ENCODE measurements around the gene TUBG2. TPM values are rescaled to one million over a fixed set of nuclear protein-coding genes. Genes with fewer than 3 reads are reported as not detected.

Gene TUBG2
- total RNA-seq, 1 experiment from 2014 or later, result 26.1 TPM

DNA sequence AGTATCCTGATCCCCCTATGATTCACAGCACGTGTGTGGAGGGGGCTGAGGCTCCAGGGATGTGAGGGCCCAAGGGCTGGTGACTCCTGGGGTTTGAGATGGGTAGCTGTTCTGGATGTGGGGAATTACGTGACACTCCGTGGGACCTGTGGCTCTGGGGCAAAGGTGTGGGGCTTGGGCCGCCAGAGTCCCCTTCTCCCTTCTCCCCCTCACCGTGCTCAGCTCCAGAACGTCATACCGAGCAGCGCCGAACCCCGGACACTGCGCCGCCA is 10.6 kb downstream of the TUBG2 start:
- no peak for DNase-seq
- intact Hi-C loops (cut with micrococcal nuclease; ENCODE audit: unreplicated experiment), result no loop called here
- TF ChIP-seq, protein P1, sequence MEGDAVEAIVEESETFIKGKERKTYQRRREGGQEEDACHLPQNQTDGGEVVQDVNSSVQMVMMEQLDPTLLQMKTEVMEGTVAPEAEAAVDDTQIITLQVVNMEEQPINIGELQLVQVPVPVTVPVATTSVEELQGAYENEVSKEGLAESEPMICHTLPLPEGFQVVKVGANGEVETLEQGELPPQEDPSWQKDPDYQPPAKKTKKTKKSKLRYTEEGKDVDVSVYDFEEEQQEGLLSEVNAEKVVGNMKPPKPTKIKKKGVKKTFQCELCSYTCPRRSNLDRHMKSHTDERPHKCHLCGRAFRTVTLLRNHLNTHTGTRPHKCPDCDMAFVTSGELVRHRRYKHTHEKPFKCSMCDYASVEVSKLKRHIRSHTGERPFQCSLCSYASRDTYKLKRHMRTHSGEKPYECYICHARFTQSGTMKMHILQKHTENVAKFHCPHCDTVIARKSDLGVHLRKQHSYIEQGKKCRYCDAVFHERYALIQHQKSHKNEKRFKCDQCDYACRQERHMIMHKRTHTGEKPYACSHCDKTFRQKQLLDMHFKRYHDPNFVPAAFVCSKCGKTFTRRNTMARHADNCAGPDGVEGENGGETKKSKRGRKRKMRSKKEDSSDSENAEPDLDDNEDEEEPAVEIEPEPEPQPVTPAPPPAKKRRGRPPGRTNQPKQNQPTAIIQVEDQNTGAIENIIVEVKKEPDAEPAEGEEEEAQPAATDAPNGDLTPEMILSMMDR (IDR thresholded peaks at IDR 0.05; ENCODE audit: unreplicated experiment), result no peak
- no peaks in the 10 kb centered on the region for H3K27me3 Mint-ChIP-seq (ENCODE audit: unreplicated experiment)
- H3K4me1 Mint-ChIP-seq (ENCODE audit: low read depth, unreplicated experiment), result peaks cover 30% of the 10 kb centered on the region
- BruUV-seq (replicated peaks), result no TSS peak
- H3K9me3 Mint-ChIP-seq (ENCODE audit: low read depth, unreplicated experiment), result no peaks in the 10 kb centered on the region
- CTCF ChIA-PET, result interaction anchor here (0.5 to 1.3 kb wide), 3 partner anchors 11 to 143 kb away, joined by 3 to 4 read pairs (median 3); partner anchors contain the start of gene TUBG2
- H3K27ac Mint-ChIP-seq (ENCODE audit: unreplicated experiment), result peak overlapping the region; percentile 43
- peaks cover 74% of the 10 kb centered on the region for H3K36me3 Mint-ChIP-seq (ENCODE audit: insufficient read depth, unreplicated experiment)
- no peak overlapping the region for H3K4me3 Mint-ChIP-seq (ENCODE audit: low read depth, unreplicated experiment)

DNA sequence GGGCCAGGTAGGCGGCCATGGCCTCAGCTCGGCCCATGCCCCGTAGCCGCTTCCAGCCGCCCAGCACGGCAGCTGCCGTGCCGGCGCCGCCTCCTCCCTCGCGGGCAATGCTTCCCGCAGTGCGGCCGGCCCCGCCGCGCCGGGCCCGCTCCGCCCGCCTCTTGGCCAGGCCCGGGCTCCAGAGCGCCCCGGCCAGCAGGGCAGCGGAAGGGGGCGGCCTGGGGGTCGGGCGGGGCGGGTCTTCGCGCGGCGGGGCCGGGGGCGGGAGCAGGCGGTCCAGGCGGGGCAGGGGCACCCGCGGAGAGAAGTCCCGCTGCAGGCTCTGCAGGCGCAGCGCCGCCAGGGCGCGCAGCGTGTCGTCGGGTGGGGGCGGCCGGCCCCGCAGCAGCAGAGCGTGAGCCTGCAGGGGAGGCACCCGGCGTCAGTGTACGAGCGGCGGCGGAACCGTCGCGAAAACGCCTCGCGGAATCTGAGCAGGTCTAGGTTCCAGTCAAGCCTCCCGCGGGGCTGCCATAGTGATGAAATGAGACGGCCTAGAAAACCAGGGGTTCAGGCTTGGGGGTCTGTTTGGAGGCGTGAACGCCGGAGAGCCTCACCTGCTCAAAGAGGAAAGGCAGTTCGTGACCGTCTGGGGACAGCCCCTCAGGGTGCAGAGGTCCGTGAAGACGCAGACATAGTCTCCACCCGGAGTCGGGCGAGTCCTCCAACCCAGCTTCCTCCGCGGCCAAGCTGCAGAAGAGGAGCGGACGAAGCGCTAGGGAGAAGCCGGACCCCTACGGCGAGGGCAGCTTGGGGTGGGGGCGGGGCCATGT is 11.1 kb downstream of the TUBG2 start:
- intact Hi-C loops (cut with micrococcal nuclease; ENCODE audit: unreplicated experiment), result loop anchor here (10.0 kb wide), 1 partner anchor 95 kb away; the partner anchor contains the start of gene RAMP2
- DNase-seq, result no peak
- Mint-ChIP-seq H3K9me3 (ENCODE audit: low read depth, unreplicated experiment) (no peaks in the 10 kb centered on the region), H3K27ac (ENCODE audit: unreplicated experiment) (no peak overlapping the region), H3K4me1 (ENCODE audit: low read depth, unreplicated experiment) (peaks cover 34% of the 10 kb centered on the region), H3K27me3 (ENCODE audit: unreplicated experiment) (no peaks in the 10 kb centered on the region), H3K4me3 (ENCODE audit: low read depth, unreplicated experiment) (no peak overlapping the region), H3K36me3 (ENCODE audit: insufficient read depth, unreplicated experiment) (peaks cover 80% of the 10 kb centered on the region)
- CTCF ChIA-PET, result interaction anchor here (1.0 to 1.3 kb wide), 3 partner anchors 11 to 51 kb away, joined by 3 read pairs; partner anchors contain the start of gene TUBG2
- no TSS peak for BruUV-seq (replicated peaks)
- TF ChIP-seq, protein P1 (IDR thresholded peaks at IDR 0.05; ENCODE audit: unreplicated experiment), result no peak

DNA sequence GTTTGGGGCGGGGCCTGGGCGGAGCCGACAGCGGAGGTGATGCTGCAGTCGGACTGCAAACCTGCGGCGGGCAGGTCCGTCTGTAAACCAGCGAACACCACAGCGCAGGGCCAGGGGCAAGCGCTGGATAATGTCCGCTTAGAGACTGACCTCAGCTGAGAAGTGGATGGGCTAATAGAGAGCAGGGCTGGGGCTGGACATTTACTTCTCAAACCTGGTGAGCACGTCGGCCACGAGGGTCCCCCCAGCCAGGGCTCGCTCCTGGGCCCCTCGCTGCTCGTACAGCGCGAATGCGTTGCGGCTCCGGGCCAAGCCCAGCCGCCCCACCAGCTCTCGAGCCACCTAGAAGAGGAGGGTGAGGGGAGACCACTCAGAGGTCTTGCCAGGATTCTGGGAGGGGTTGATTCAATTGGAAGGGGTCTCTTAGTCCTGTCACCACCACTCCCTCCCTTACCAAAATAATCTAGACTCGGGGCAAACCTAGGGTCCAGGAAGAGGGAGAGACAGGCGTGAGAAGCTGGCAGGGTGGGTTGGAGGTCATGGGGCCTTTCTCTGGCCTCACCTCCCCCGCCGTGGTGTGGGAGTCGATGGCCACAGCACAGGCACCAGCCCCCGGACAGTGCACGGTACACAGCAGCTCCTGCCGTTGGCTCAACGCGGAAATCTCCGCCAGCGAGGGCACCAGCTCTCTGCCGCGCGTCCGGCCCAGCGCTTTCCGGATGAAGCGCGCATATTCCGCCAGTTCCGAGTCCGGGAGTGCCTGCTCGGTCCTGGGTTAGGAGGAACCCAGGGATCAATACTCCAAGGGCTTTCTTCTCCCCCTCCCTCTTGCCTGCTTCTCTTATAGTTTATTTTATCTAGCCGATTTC is 11.9 kb downstream of the TUBG2 start:
- H3K4me1 Mint-ChIP-seq (ENCODE audit: low read depth, unreplicated experiment), result peaks cover 34% of the 10 kb centered on the region
- no TSS peak for BruUV-seq (replicated peaks)
- no peak overlapping the region for H3K27ac Mint-ChIP-seq (ENCODE audit: unreplicated experiment)
- CTCF ChIA-PET, result interaction anchor here (1.2 to 1.7 kb wide), 2 partner anchors 12 to 52 kb away, joined by 3 to 4 read pairs; partner anchors contain the start of gene TUBG2
- no peaks in the 10 kb centered on the region for H3K27me3 Mint-ChIP-seq (ENCODE audit: unreplicated experiment)
- DNase-seq, result no peak
- no peaks in the 10 kb centered on the region for H3K9me3 Mint-ChIP-seq (ENCODE audit: low read depth, unreplicated experiment)
- H3K4me3 Mint-ChIP-seq (ENCODE audit: low read depth, unreplicated experiment), result no peak overlapping the region
- peaks cover 80% of the 10 kb centered on the region for H3K36me3 Mint-ChIP-seq (ENCODE audit: insufficient read depth, unreplicated experiment)
- intact Hi-C loops (cut with micrococcal nuclease; ENCODE audit: unreplicated experiment), result loop anchor here (10.0 kb wide), 1 partner anchor 94 kb away; the partner anchor contains the start of gene RAMP2
- TF ChIP-seq, protein P1 (IDR thresholded peaks at IDR 0.05; ENCODE audit: unreplicated experiment), result no peak

DNA sequence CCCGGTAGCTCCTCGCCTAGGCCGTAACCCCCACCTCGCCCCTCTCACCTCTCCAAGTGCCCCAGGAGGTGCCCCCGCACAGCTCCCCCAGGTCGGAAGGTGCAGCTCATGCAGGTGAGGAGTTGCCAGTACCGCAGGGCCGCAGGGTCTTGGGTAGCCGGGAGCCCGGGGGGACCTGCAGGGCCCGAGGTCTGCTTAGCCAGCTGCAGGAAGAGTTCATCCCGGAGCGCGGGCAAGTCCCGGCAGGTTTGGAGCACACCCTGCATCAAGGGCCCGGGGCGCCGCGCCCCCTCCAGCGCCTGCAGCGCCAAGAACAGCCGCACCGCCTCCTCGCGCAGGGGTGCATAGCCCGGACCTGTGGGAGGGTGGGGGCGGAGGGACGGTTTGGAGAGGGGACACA is 13.0 kb downstream of the TUBG2 start:
- DNase-seq, result no peak
- no peak overlapping the region for H3K27ac Mint-ChIP-seq (ENCODE audit: unreplicated experiment)
- H3K4me1 Mint-ChIP-seq (ENCODE audit: low read depth, unreplicated experiment), result peaks cover 35% of the 10 kb centered on the region
- BruUV-seq (replicated peaks), result no TSS peak
- CTCF ChIA-PET, result interaction anchor here (1.7 kb wide), 1 partner anchor 53 kb away, joined by 4 read pairs; no protein-coding TSS in a partner anchor
- H3K36me3 Mint-ChIP-seq (ENCODE audit: insufficient read depth, unreplicated experiment), result peaks cover 81% of the 10 kb centered on the region
- H3K4me3 Mint-ChIP-seq (ENCODE audit: low read depth, unreplicated experiment), result no peak overlapping the region
- no peaks in the 10 kb centered on the region for H3K27me3 Mint-ChIP-seq (ENCODE audit: unreplicated experiment)
- TF ChIP-seq, protein P1 (IDR thresholded peaks at IDR 0.05; ENCODE audit: unreplicated experiment), result no peak
- H3K9me3 Mint-ChIP-seq (ENCODE audit: low read depth, unreplicated experiment), result no peaks in the 10 kb centered on the region
- intact Hi-C loops (cut with micrococcal nuclease; ENCODE audit: unreplicated experiment), result loop anchor here (10.0 kb wide), 1 partner anchor 93 kb away; the partner anchor contains the start of gene RAMP2
